Mesendoderm (in vitro differentiated cells): ENCODE measurements around the gene BUD13.

Experiments used
- DNase-seq: peaks from one replicate; pipeline ENCODE4 v3.0.0; 2013
- H2AK5ac ChIP-seq: 2 replicates; pipeline ENCODE4 v1.6.1; 2013; ENCODE audit warnings: low read length, inconsistent platforms
- H2BK120ac ChIP-seq: 2 replicates; pipeline ENCODE4 v1.6.1; 2013; ENCODE audit warnings: low read depth, mild to moderate bottlenecking, low read length, moderate library complexity, mixed read lengths
- H2BK15ac ChIP-seq: replicated peaks from 2 replicates; pipeline ENCODE4 v1.6.1; 2013; ENCODE audit warnings: low read depth, mild to moderate bottlenecking, moderate library complexity
- H2BK5ac ChIP-seq: 2 replicates; pipeline ENCODE4 v1.6.1; 2013; ENCODE audit warnings: low read length, inconsistent platforms
- H3K18ac ChIP-seq: 2 replicates; pipeline ENCODE4 v1.6.1; 2013; ENCODE audit warnings: mild to moderate bottlenecking, low read length, mixed read lengths
- H3K23ac ChIP-seq: one replicate; pipeline ENCODE4 v1.6.1; 2013; ENCODE audit warnings: low read length
- H3K27ac ChIP-seq: 2 replicates; pipeline ENCODE4 v1.5.1; 2013; ENCODE audit warnings: low read depth, mild to moderate bottlenecking, inconsistent platforms, low read length, moderate library complexity
- H3K27me3 ChIP-seq: 2 replicates; pipeline ENCODE4 v1.6.1; 2013; ENCODE audit warnings: low read length, control low read depth, mild to moderate bottlenecking, inconsistent platforms; ENCODE audit not compliant: insufficient read depth, poor library complexity
- H3K36me3 ChIP-seq: 2 replicates; pipeline ENCODE4 v1.6.1; 2013; ENCODE audit warnings: low read length, inconsistent platforms; ENCODE audit not compliant: control insufficient read depth, insufficient read depth
- H3K4ac ChIP-seq: one replicate; pipeline ENCODE4 v1.6.1; 2013; ENCODE audit warnings: low read depth, mild to moderate bottlenecking, low read length, moderate library complexity
- H3K4me1 ChIP-seq: 2 replicates; pipeline ENCODE4 v1.6.1; 2013; ENCODE audit warnings: low read depth, low read length, inconsistent platforms; ENCODE audit not compliant: control insufficient read depth
- H3K4me2 ChIP-seq: 2 replicates; pipeline ENCODE4 v1.6.1; 2013; ENCODE audit warnings: low read length
- H3K4me3 ChIP-seq: 2 replicates; pipeline ENCODE4 v1.5.1; 2013; ENCODE audit warnings: mild to moderate bottlenecking, low read length
- H3K56ac ChIP-seq: one replicate; pipeline ENCODE4 v1.6.1; 2013; ENCODE audit warnings: low read length
- H3K79me1 ChIP-seq: 2 replicates; pipeline ENCODE4 v1.6.1; 2013; ENCODE audit warnings: low read length, inconsistent platforms
- H3K79me2 ChIP-seq: 2 replicates; pipeline ENCODE4 v1.6.1; 2013; ENCODE audit warnings: mild to moderate bottlenecking, low read length; ENCODE audit not compliant: control insufficient read depth, insufficient read depth
- H3K9ac ChIP-seq: 2 replicates; pipeline ENCODE4 v1.6.1; 2013; ENCODE audit warnings: low read length, inconsistent platforms
- H4K5ac ChIP-seq: one replicate; pipeline ENCODE4 v1.6.1; 2013; ENCODE audit warnings: low read length
- H4K8ac ChIP-seq: one replicate; pipeline ENCODE4 v1.6.1; 2013; ENCODE audit warnings: low read depth, mild to moderate bottlenecking, control low read depth, low read length, moderate library complexity
- WGBS: extraction: QIAGEN DNeasy Blood & Tissue Kit; methylation state at CpG from one replicate; pipeline ENCODE4 v1.1.7; 2013; ENCODE audit warnings: low lambda C conversion rate, missing lambda C conversion rate; ENCODE audit not compliant: insufficient coverage; ENCODE audit errors: extremely low coverage; 5-methylcytosine and 5-hydroxymethylcytosine counted together

The BUD13 gene

DNA sequence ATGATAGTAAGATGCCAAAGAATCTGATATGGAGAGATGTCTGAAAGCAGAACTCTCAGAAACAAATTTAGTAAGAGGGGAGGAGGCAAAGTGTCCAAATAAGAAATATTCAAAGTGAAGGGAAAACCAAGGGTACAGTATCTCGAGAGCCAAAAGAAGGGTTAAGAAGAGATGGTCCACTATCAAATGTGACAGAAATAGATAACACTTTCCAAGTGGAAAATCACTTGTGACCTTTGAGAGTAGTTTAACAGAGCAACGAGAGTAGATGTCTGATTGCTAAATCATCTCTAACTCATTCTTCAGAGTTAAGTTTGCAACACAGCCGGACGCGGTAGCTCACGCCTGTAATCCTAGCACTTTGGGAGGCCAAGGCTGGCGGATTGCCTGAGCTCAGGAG lies 4.3 kb upstream of the BUD13 start:
- Histone ChIP-seq H2BK120ac (no peak overlapping the region), H4K5ac (no peak overlapping the region), H3K56ac (no peak overlapping the region), H3K4me1 (no peaks in the 10 kb centered on the region), H3K79me2 (peaks cover under 1% of the 10 kb centered on the region), H3K9ac (no peak overlapping the region), H3K18ac (no peak overlapping the region), H3K23ac (no peak overlapping the region), H2AK5ac (no peak overlapping the region), H4K8ac (no peak overlapping the region), H3K4ac (no peak overlapping the region), H3K4me3 (no peak overlapping the region), H3K27me3 (no peaks in the 10 kb centered on the region), H3K79me1 (no peaks in the 10 kb centered on the region), H3K4me2 (no peak overlapping the region), H2BK15ac (no peak overlapping the region), H2BK5ac (no peak overlapping the region), H3K27ac (no peak overlapping the region), H3K36me3 (peaks cover 13% of the 10 kb centered on the region)
- no peak for DNase-seq
- no CpG with 5 or more reads among the region's 7 CpGs for WGBS

DNA sequence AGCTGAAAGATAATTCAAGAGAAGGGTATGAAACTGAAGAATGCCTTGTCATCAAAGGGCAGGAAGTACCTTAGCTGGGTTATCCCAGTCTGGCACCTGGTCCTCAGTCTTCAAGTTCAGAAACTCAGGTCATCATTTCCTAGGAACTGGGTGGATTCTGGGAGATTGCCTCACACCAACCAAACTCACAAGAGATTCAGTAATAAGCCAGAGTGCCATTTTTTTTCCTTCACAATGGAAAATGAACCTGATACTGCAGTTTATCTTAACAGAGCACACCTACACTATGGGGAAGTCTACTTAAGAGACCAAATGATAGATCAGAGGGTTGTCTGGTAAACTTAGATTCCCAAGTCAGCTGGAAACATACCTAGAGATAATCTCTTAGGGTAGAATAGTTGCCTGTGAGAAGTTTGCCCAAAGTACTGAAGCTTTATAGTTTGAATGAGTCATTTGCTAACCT lies 3.8 kb upstream of the BUD13 start:
- no peak overlapping the region for H4K5ac ChIP-seq
- no peak overlapping the region for H3K18ac ChIP-seq
- H3K4ac ChIP-seq = no peak overlapping the region
- H3K23ac ChIP-seq = no peak overlapping the region
- DNase-seq = no peak
- H3K79me1 ChIP-seq = peaks cover 1% of the 10 kb centered on the region
- no peak overlapping the region for H2BK120ac ChIP-seq
- no peak overlapping the region for H2AK5ac ChIP-seq
- no peak overlapping the region for H4K8ac ChIP-seq
- no peak overlapping the region for H3K4me3 ChIP-seq
- no peak overlapping the region for H3K27ac ChIP-seq
- H3K4me2 ChIP-seq = no peak overlapping the region
- no peak overlapping the region for H2BK15ac ChIP-seq
- no peak overlapping the region for H2BK5ac ChIP-seq
- H3K4me1 ChIP-seq = peaks cover 2% of the 10 kb centered on the region
- H3K79me2 ChIP-seq = peaks cover 6% of the 10 kb centered on the region
- no peaks in the 10 kb centered on the region for H3K27me3 ChIP-seq
- peaks cover 12% of the 10 kb centered on the region for H3K36me3 ChIP-seq
- no peak overlapping the region for H3K9ac ChIP-seq
- no peak overlapping the region for H3K56ac ChIP-seq

DNA sequence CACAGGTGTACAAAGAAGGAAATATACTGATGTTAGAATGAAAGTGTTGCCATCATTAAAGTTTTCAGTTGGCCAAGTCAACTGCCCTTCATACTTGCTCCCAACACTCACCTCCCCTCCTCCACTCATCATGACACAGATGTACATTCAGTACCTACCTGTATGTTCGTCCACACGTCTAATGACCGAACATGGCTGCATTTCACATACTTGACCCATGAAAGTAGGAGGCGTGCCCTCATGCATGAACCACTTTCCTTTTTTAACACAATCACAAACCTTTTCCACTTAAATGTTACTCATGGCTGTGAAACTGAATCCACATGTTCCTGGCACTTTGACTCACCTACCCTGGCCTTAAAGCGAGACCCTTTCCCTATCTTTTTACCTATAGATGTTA lies 3.2 kb upstream of the BUD13 start:
- Histone ChIP-seq H3K79me1 (peaks cover 3% of the 10 kb centered on the region), H3K4me1 (peaks cover 3% of the 10 kb centered on the region), H3K27ac (no peak overlapping the region), H3K79me2 (peaks cover 11% of the 10 kb centered on the region), H2BK120ac (no peak overlapping the region), H4K5ac (no peak overlapping the region), H2BK5ac (no peak overlapping the region), H3K9ac (no peak overlapping the region), H3K23ac (no peak overlapping the region), H3K4me2 (no peak overlapping the region), H3K36me3 (peaks cover 10% of the 10 kb centered on the region), H2AK5ac (no peak overlapping the region), H3K27me3 (no peaks in the 10 kb centered on the region), H3K4ac (no peak overlapping the region), H4K8ac (no peak overlapping the region), H3K18ac (no peak overlapping the region), H3K56ac (no peak overlapping the region), H3K4me3 (no peak overlapping the region), H2BK15ac (no peak overlapping the region)
- WGBS = no CpG with 5 or more reads among the region's 5 CpGs
- DNase-seq = no peak

DNA sequence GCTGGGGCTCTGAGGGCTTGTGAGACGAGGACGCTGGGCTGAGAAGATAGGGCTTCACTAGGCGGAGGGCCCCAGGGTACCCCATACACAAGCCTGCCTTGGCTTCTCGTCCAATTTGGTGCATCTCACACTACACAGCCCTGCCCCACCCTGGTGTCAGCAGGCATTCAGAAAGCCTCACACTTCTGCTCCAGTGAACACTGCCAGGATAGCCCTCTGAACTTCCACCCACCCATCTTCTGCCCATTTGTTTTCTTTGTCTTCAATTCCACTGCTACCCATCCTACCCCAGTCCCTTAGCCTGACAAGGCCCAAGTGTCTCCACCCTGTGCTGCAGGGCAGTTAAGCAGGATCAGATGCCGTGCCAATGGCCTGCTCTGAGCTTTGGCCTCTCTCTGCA lies 1.9 kb upstream of the BUD13 start:
- Histone ChIP-seq H4K5ac (no peak overlapping the region), H3K56ac (no peak overlapping the region), H3K23ac (no peak overlapping the region), H3K4me2 (no peak overlapping the region), H3K18ac (no peak overlapping the region), H3K27ac (no peak overlapping the region), H3K4ac (no peak overlapping the region), H3K9ac (no peak overlapping the region), H3K4me3 (no peak overlapping the region), H3K36me3 (peaks cover 10% of the 10 kb centered on the region), H3K79me2 (peaks cover 19% of the 10 kb centered on the region), H2BK15ac (no peak overlapping the region), H4K8ac (no peak overlapping the region), H3K4me1 (peaks cover 3% of the 10 kb centered on the region), H2BK120ac (no peak overlapping the region), H2AK5ac (no peak overlapping the region), H2BK5ac (no peak overlapping the region), H3K79me1 (peaks cover 3% of the 10 kb centered on the region), H3K27me3 (no peaks in the 10 kb centered on the region)
- DNase-seq = no peak
- no CpG with 5 or more reads among the region's 5 CpGs for WGBS

DNA sequence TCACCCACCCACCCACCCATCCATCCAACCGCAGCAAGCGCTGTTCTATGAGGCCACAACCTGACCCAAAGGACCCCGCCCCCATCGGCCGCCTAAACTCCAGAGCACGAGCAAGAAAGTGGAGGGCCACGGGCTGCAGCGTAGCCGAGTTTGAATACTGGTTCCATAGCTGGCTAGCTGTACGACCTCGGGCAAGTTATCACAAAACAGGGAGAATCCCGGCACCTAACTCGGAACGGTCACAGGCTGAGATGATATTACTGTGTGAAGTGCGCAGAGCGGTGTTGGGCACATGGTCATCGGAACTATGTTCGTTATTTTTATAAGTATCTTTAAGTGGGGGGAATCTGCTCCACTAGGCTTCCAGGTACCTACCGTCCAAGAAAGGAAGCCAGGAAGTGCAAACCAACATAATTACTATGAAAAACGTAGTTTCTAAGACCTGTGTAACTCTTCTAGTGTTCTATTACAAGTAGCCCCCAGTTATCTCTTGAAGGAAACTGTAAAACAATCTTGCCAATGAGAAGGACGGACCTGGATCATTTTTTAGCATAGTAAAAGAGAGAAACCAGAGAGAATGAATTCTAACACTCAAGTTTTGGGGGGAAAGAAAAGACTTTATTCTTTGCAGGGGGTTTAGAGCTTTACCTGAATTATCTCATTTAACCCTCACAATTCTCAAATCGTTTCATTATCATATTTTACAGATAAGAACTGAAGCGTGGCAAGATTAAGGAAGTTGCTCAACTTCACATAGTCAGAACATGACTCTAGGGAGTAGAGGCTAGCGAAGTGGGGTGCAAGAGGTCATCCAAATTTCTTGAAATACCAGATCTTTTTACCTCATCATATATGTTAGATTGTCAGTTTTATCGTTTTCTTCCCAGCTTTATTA lies 663 bp upstream of the BUD13 start:
- H3K9ac ChIP-seq = peak overlapping the region; percentile 84
- peaks cover 3% of the 10 kb centered on the region for H3K79me1 ChIP-seq
- H2BK120ac ChIP-seq = no peak overlapping the region
- H3K27me3 ChIP-seq = no peaks in the 10 kb centered on the region
- H3K4ac ChIP-seq = peak overlapping the region; percentile 72
- no peak overlapping the region for H4K8ac ChIP-seq
- peak overlapping the region; percentile 71 for H3K27ac ChIP-seq
- peak overlapping the region; percentile 88 for H3K18ac ChIP-seq
- H3K4me1 ChIP-seq = peaks cover 3% of the 10 kb centered on the region
- H3K36me3 ChIP-seq = peaks cover 7% of the 10 kb centered on the region
- peak overlapping the region; percentile 59 for H3K4me3 ChIP-seq
- peak overlapping the region; percentile 92 for H3K4me2 ChIP-seq
- no CpG with 5 or more reads among the region's 25 CpGs for WGBS
- peak overlapping the region; percentile 98 for H3K56ac ChIP-seq
- H3K23ac ChIP-seq = no peak overlapping the region
- H2BK5ac ChIP-seq = no peak overlapping the region
- DNase-seq = no peak
- no peak overlapping the region for H4K5ac ChIP-seq
- H2AK5ac ChIP-seq = no peak overlapping the region
- H2BK15ac ChIP-seq = no peak overlapping the region
- peaks cover 19% of the 10 kb centered on the region for H3K79me2 ChIP-seq
